GM23338 (cell line): Measurements from ENCODE around the gene CKS1B.

Experiments used
- CREB1 ChIP-seq: fragments of 250-450 bp; sonication (Bioruptor Pico); IDR thresholded peaks from 2 replicates; pipeline ENCODE4 v1.5.0; 2020; ENCODE audit warnings: low read depth, mild to moderate bottlenecking, moderate library complexity
- EZH2 ChIP-seq: fragments of 200-600 bp; sonication (generic); IDR thresholded peaks from one replicate; pipeline ENCODE4 v1.8.0; 2017; ENCODE audit warnings: antibody characterized with exemption, mild to moderate bottlenecking, low read depth; ENCODE audit not compliant: unreplicated experiment
- POLR2AphosphoS5 ChIP-seq: IDR thresholded peaks from 2 replicates; pipeline ENCODE4 v1.6.1; 2016; ENCODE audit warnings: antibody characterized with exemption, low read depth
- STAT1 ChIP-seq: IDR thresholded peaks from one replicate; pipeline ENCODE4 v1.6.1; 2016; ENCODE audit warnings: antibody characterized with exemption; ENCODE audit not compliant: unreplicated experiment
- TF ChIP-seq, protein P1 (sequence below), 2 experiments: fragments of 200-600 bp in 1 of 2; sonication (generic) in 1 of 2; conservative IDR thresholded peaks; 2 replicates each; pipeline versions ENCODE4 v1.5.1 to v1.6.1; 2016 to 2017; ENCODE audit warnings: antibody characterized with exemption in 2 of 2, low read depth in 2 of 2, mild to moderate bottlenecking in 2 of 2, moderate library complexity in 1 of 2
- TF ChIP-seq, protein P2 (sequence below): IDR thresholded peaks from one replicate; pipeline ENCODE4 v1.6.1; 2018; ENCODE audit warnings: antibody characterized with exemption; ENCODE audit not compliant: unreplicated experiment

DNA sequence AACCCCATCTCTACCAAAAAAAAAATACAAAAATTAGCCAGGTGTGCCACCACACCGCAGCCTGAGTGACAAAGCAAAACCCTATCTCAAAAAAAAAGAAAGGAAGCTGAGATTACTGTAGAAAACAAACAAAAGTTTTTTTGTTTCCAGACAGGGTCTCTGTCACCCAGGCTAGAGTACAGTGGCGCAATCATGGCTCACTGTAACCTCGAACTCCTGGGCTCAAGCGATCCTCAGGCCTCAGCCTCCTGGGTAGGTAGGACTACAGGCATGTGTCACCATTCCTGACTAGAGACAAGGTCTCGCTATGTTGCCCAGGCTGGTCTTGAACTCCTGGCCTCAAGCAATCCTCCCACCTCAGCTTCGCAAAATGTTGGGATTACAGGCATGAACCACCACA, 10.1 kb upstream of the CKS1B start:
- TF ChIP-seq, protein P1, sequence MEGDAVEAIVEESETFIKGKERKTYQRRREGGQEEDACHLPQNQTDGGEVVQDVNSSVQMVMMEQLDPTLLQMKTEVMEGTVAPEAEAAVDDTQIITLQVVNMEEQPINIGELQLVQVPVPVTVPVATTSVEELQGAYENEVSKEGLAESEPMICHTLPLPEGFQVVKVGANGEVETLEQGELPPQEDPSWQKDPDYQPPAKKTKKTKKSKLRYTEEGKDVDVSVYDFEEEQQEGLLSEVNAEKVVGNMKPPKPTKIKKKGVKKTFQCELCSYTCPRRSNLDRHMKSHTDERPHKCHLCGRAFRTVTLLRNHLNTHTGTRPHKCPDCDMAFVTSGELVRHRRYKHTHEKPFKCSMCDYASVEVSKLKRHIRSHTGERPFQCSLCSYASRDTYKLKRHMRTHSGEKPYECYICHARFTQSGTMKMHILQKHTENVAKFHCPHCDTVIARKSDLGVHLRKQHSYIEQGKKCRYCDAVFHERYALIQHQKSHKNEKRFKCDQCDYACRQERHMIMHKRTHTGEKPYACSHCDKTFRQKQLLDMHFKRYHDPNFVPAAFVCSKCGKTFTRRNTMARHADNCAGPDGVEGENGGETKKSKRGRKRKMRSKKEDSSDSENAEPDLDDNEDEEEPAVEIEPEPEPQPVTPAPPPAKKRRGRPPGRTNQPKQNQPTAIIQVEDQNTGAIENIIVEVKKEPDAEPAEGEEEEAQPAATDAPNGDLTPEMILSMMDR (conservative IDR thresholded peaks at IDR 0.05; ENCODE audit: low read depth in 2 of 2), result no peak
- TF ChIP-seq, protein P2, sequence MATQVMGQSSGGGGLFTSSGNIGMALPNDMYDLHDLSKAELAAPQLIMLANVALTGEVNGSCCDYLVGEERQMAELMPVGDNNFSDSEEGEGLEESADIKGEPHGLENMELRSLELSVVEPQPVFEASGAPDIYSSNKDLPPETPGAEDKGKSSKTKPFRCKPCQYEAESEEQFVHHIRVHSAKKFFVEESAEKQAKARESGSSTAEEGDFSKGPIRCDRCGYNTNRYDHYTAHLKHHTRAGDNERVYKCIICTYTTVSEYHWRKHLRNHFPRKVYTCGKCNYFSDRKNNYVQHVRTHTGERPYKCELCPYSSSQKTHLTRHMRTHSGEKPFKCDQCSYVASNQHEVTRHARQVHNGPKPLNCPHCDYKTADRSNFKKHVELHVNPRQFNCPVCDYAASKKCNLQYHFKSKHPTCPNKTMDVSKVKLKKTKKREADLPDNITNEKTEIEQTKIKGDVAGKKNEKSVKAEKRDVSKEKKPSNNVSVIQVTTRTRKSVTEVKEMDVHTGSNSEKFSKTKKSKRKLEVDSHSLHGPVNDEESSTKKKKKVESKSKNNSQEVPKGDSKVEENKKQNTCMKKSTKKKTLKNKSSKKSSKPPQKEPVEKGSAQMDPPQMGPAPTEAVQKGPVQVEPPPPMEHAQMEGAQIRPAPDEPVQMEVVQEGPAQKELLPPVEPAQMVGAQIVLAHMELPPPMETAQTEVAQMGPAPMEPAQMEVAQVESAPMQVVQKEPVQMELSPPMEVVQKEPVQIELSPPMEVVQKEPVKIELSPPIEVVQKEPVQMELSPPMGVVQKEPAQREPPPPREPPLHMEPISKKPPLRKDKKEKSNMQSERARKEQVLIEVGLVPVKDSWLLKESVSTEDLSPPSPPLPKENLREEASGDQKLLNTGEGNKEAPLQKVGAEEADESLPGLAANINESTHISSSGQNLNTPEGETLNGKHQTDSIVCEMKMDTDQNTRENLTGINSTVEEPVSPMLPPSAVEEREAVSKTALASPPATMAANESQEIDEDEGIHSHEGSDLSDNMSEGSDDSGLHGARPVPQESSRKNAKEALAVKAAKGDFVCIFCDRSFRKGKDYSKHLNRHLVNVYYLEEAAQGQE, result no peak
- TF ChIP-seq POLR2AphosphoS5 (no peak), EZH2 (no peak), STAT1 (no peak), CREB1 (CRISPR knock-in tag) (no peak)
